22Rv1 (cell line): Measurements from ENCODE around the gene KLF13.

Experiments
- CTCF ChIP-seq: fragments of 450-650 bp; IDR thresholded peaks from 2 replicates; pipeline ENCODE4 v1.5.1; 2017; ENCODE audit warnings: mild to moderate bottlenecking
- ZFX ChIP-seq: fragments of 450-650 bp; IDR thresholded peaks from 2 replicates; pipeline ENCODE4 v1.6.1; 2017; ENCODE audit warnings: antibody characterized with exemption, borderline replicate concordance

GRCh38 chr15:31352339-31352751 is 25.7 kb downstream of the KLF13 start:
- TF ChIP-seq CTCF (no peak), ZFX (no peak)
